Neutrophil (primary cell): ENCODE data around the gene SARM1.
"Not testable (repeated sequence)": the region's sequence is repeated elsewhere in the genome, so short reads cannot be mapped to it uniquely, and the experiment has no call there.

Experiments
- H3K27ac ChIP-seq: fragments of 200-600 bp; sonication (generic); 2 replicates; pipeline ENCODE4 v1.5.1; 2016; ENCODE audit warnings: mild to moderate bottlenecking, moderate library complexity
- H3K27me3 ChIP-seq: fragments of 200-600 bp; sonication (generic); 2 replicates; pipeline ENCODE4 v1.6.0; 2016; ENCODE audit warnings: mild to moderate bottlenecking
- H3K36me3 ChIP-seq: fragments of 200-600 bp; sonication (generic); 2 replicates; pipeline ENCODE4 v1.5.1; 2017
- H3K4me1 ChIP-seq, 2 experiments: fragments of 200-600 bp in 1 of 2; sonication (generic) in 1 of 2; 1 replicate in 1 of 2; 2 replicates in 1 of 2; pipeline versions ENCODE4 v1.5.1 to v1.6.1; 2013 to 2016; ENCODE audit warnings: low read depth in 1 of 2, low read length in 1 of 2, mild to moderate bottlenecking in 1 of 2, moderate library complexity in 1 of 2; ENCODE audit not compliant: control insufficient read depth in 1 of 2, insufficient read depth in 1 of 2
- H3K4me3 ChIP-seq, 2 experiments: fragments of 200-600 bp in 1 of 2; sonication (generic) in 1 of 2; 1 replicate in 1 of 2; 2 replicates in 1 of 2; pipeline ENCODE4 v1.5.1; 2013 to 2016; ENCODE audit warnings: low read depth in 1 of 2, low read length in 1 of 2, mild to moderate bottlenecking in 1 of 2, moderate library complexity in 1 of 2
- H3K9me3 ChIP-seq: fragments of 200-600 bp; sonication (generic); 2 replicates; pipeline ENCODE4 v1.5.1; 2016
- CTCF ChIP-seq: fragments of 200-600 bp; sonication (generic); IDR thresholded peaks from 2 replicates; pipeline ENCODE4 v1.5.1; 2016; ENCODE audit warnings: antibody characterized with exemption

SARM1 gene

GRCh38 chr17:28416703-28417311 lies 45.3 kb downstream of the SARM1 start:
- Histone ChIP-seq H3K36me3 (no peaks in the 10 kb centered on the region), H3K9me3 (no peaks in the 10 kb centered on the region), H3K4me3 (no peak overlapping the region), H3K4me1 (no peaks in the 10 kb centered on the region), H3K27me3 (no peaks in the 10 kb centered on the region), H3K27ac (no peak overlapping the region)
- TF ChIP-seq CTCF = no peak

- Histone ChIP-seq H3K27ac (no peak overlapping the region), H3K4me3 (no peak overlapping the region), H3K27me3 (no peaks in the 10 kb centered on the region), H3K4me1 (no peaks in the 10 kb centered on the region), H3K36me3 (no peaks in the 10 kb centered on the region), H3K9me3 (no peaks in the 10 kb centered on the region)
- no peak for TF ChIP-seq CTCF
Measured at GRCh38 chr17:28421787-28422305, 50.4 kb downstream of the SARM1 start.

- Histone ChIP-seq H3K9me3 (no peaks in the 10 kb centered on the region), H3K36me3 (no peaks in the 10 kb centered on the region), H3K4me1 (no peaks in the 10 kb centered on the region), H3K27ac (no peak overlapping the region), H3K4me3 (no peak overlapping the region), H3K27me3 (no peaks in the 10 kb centered on the region)
- TF ChIP-seq CTCF = no peak
Measured at GRCh38 chr17:28425206-28425605, 53.7 kb downstream of the SARM1 start.

GRCh38 chr17:28426081-28426519 lies 54.6 kb downstream of the SARM1 start:
- no peak overlapping the region for H3K4me3 ChIP-seq
- TF ChIP-seq CTCF = no peak
- no peaks in the 10 kb centered on the region for H3K9me3 ChIP-seq
- H3K36me3 ChIP-seq = no peaks in the 10 kb centered on the region
- H3K27me3 ChIP-seq = no peaks in the 10 kb centered on the region
- H3K27ac ChIP-seq = no peak overlapping the region
- H3K4me1 ChIP-seq = no peaks in the 10 kb centered on the region

GRCh38 chr17:28427371-28427770 lies 55.9 kb downstream of the SARM1 start:
- Histone ChIP-seq H3K36me3 (no peaks in the 10 kb centered on the region), H3K27ac (no peak overlapping the region), H3K4me1 (no peaks in the 10 kb centered on the region), H3K4me3 (no peak overlapping the region), H3K9me3 (no peaks in the 10 kb centered on the region), H3K27me3 (peaks cover 11% of the 10 kb centered on the region)
- no peak for TF ChIP-seq CTCF

GRCh38 chr17:28427982-28428381 lies 56.5 kb downstream of the SARM1 start:
- H3K4me1 ChIP-seq, H3K36me3 ChIP-seq: not testable (repeated sequence)

More at GRCh38 chr17:28427982-28428381, 56.5 kb downstream of the SARM1 start:
- not testable (repeated sequence) for H3K27ac ChIP-seq, H3K9me3 ChIP-seq, H3K4me3 ChIP-seq
- H3K27me3 ChIP-seq = peaks cover 13% of the 10 kb centered on the region
